HepG2 (cell line): Measurements from ENCODE around the gene ZDHHC24. TPM values are rescaled to one million over a fixed set of nuclear protein-coding genes. Genes with fewer than 3 reads are reported as not detected.

Source experiments
- HNRNPLL ChIP-seq: fragments of 200-400 bp; formaldehyde crosslinking; IDR thresholded peaks from 2 replicates; pipeline ENCODE4 v1.6.1; 2017; ENCODE audit warnings: mild to moderate bottlenecking, low read depth, low read length; ENCODE audit not compliant: poor library complexity, severe bottlenecking
- HOXD1 ChIP-seq: sonication (generic); formaldehyde crosslinking; IDR thresholded peaks from 2 replicates; pipeline ENCODE4 v1.5.0; 2020; ENCODE audit warnings: missing genetic modification reagents
- IKZF1 ChIP-seq: fragments of 450-650 bp; IDR thresholded peaks from 2 replicates; pipeline ENCODE4 v1.7.1; 2016
- PAXIP1 ChIP-seq: sonication (generic); formaldehyde crosslinking; conservative IDR thresholded peaks from 2 replicates; pipeline ENCODE4 v1.4.0; 2020; ENCODE audit warnings: mild to moderate bottlenecking, missing genetic modification reagents, moderate library complexity
- RFX1 ChIP-seq: fragments of 450-650 bp; IDR thresholded peaks from 2 replicates; pipeline ENCODE4 v1.6.1; 2017
- RFX3 ChIP-seq: IDR thresholded peaks from 2 replicates; pipeline ENCODE4 v1.6.1; 2016; ENCODE audit warnings: missing biosample characterization, missing genetic modification reagents
- RNF219 ChIP-seq: sonication (generic); formaldehyde crosslinking; IDR thresholded peaks from 2 replicates; pipeline ENCODE4 v1.5.0; 2020; ENCODE audit warnings: mild to moderate bottlenecking, missing genetic modification reagents
- XRCC5 ChIP-seq: fragments of 200-400 bp; formaldehyde crosslinking; optimal IDR thresholded peaks from 2 replicates; pipeline ENCODE3; 2017; ENCODE audit warnings: mild to moderate bottlenecking, low read length
- ZFP37 ChIP-seq: sonication (generic); formaldehyde crosslinking; IDR thresholded peaks from 2 replicates; pipeline ENCODE4 v1.4.0; 2020; ENCODE audit warnings: missing genetic modification reagents, borderline replicate concordance
- ZFP62 ChIP-seq: sonication (generic); formaldehyde crosslinking; IDR thresholded peaks from 2 replicates; pipeline ENCODE4 v1.4.0; 2020; ENCODE audit warnings: missing genetic modification reagents
- ZNF296 ChIP-seq: sonication (generic); formaldehyde crosslinking; conservative IDR thresholded peaks from 2 replicates; pipeline ENCODE4 v1.5.0; 2020; ENCODE audit warnings: mild to moderate bottlenecking, missing genetic modification reagents
- ZNF546 ChIP-seq: sonication (generic); formaldehyde crosslinking; conservative IDR thresholded peaks from 2 replicates; pipeline ENCODE4 v1.8.1; 2023; ENCODE audit warnings: mild to moderate bottlenecking, missing genetic modification reagents
- ZNF605 ChIP-seq: sonication (generic); formaldehyde crosslinking; IDR thresholded peaks from 2 replicates; pipeline ENCODE4 v1.8.0; 2022; ENCODE audit warnings: mild to moderate bottlenecking, missing genetic modification reagents
- ZNF660 ChIP-seq: sonication (generic); formaldehyde crosslinking; IDR thresholded peaks from 2 replicates; pipeline ENCODE4 v1.5.1; 2020; ENCODE audit warnings: mild to moderate bottlenecking, low read depth, missing genetic modification reagents, borderline replicate concordance
- ZNF672 ChIP-seq: sonication (generic); formaldehyde crosslinking; IDR thresholded peaks from 2 replicates; pipeline ENCODE4 v1.8.1; 2022; ENCODE audit warnings: missing genetic modification reagents
- ZNF883 ChIP-seq: sonication (generic); formaldehyde crosslinking; IDR thresholded peaks from 2 replicates; pipeline ENCODE4 v1.5.1; 2020; ENCODE audit warnings: mild to moderate bottlenecking, missing genetic modification reagents; ENCODE audit errors: not compliant biosample characterization
- polyA plus RNA-seq, 8 experiments: library from polyadenylated mRNA; depleted of rRNA in 3 of 8; stranded (reverse) in 7 of 8; unstranded in 1 of 8; fragments of >200 nt; fragmentation: Illumina TruSeq in 4 of 8; extraction: Trizol in 4 of 8; gene quantifications; 2 replicates each; pipeline versions ENCODE4 v1.2.1 to v1.2.3, GENCODE V29; 2011 to 2016; ENCODE audit warnings: low read depth in 4 of 8, missing spikeins in 1 of 8, mixed read lengths in 1 of 8; ENCODE audit not compliant: insufficient read depth in 1 of 8
- total RNA-seq, 5 experiments: library from RNA; depleted of rRNA; stranded (reverse); fragments of >200 nt; fragmentation: Illumina TruSeq; extraction: Trizol; gene quantifications; 2 replicates each; pipeline ENCODE4 v1.2.3, GENCODE V29; 2016; ENCODE audit warnings: low read depth in 1 of 5
- TF ChIP-seq, protein P1 (sequence below): sonication (generic); formaldehyde crosslinking; IDR thresholded peaks from 2 replicates; pipeline ENCODE4 v1.5.0; 2020; ENCODE audit warnings: missing genetic modification reagents, mild to moderate bottlenecking, borderline replicate concordance
- TF ChIP-seq, protein P2 (sequence below): sonication (generic); formaldehyde crosslinking; IDR thresholded peaks from 2 replicates; pipeline ENCODE4 v1.4.0; 2020; ENCODE audit warnings: missing genetic modification reagents; ENCODE audit errors: not compliant biosample characterization
- TF ChIP-seq, protein P3 (sequence below): sonication (generic); formaldehyde crosslinking; IDR thresholded peaks from 2 replicates; pipeline ENCODE4 v1.9.0; 2021; ENCODE audit warnings: missing genetic modification reagents, borderline replicate concordance

The ZDHHC24 gene
- total and polyA plus RNA-seq, 2 of the 13 experiments (the other 11 are each of a cell fraction or from before 2014, with no cell fraction given): 4.3 TPM

DNA sequence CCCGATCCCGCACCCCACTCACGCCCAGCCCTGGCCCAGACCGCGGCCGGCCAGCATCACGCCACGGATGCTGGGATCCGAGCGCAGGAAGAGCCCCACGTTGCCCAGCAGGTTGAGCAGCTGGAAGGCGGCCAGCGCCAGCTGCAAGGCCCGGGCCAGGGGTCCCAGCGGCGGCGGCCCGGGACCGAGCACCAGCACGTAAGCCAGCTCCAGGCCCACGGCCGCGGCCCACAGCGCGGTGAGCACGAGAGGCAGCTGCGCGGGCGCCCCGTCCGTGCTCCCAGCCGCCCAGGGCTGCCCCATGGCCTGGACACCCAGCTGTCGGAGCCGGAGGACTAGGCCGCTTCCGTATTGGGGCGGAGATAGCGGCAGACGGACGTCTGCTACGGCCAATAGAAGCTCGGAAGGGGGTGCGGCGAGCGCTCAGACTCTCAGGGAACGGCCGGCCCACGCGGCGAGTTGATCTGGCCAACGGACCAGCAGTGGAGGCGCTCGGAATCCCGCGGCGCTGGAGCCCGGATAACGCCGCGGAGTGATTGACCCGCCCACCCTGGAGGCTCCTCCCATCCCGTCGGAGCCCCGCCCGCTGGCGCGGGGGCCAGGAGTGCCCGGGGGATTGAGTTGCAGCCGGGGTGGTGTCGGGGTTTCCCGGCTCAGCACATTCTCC is at the start of gene ZDHHC24 (continued):
- peak; percentile 25; the same call in 1 of the 2 replicates for TF ChIP-seq PAXIP1
- TF ChIP-seq ZFP37: no peak
- TF ChIP-seq, protein P1, sequence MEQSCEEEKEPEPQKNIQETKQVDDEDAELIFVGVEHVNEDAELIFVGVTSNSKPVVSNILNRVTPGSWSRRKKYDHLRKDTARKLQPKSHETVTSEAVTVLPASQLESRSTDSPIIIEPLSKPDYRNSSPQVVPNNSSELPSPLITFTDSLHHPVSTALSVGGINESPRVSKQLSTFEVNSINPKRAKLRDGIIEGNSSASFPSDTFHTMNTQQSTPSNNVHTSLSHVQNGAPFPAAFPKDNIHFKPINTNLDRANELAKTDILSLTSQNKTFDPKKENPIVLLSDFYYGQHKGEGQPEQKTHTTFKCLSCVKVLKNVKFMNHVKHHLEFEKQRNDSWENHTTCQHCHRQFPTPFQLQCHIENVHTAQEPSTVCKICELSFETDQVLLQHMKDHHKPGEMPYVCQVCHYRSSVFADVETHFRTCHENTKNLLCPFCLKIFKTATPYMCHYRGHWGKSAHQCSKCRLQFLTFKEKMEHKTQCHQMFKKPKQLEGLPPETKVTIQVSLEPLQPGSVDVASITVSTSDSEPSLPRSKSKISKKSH (CRISPR knock-in tag): no peak
- no peak for TF ChIP-seq IKZF1
- TF ChIP-seq RNF219 (CRISPR knock-in tag): no peak
- no peak for TF ChIP-seq RFX3 (CRISPR knock-in tag)
- TF ChIP-seq XRCC5: no peak
- no peak for TF ChIP-seq ZNF660
- no peak for TF ChIP-seq RFX1
- peak; percentile 65 for TF ChIP-seq ZNF883 (CRISPR knock-in tag)
- peak; percentile 81 for TF ChIP-seq HNRNPLL
- TF ChIP-seq ZNF605: 0 out of 2 replicates have a peak, but pooled peaks have one; percentile 33
- no peak for TF ChIP-seq ZFP62 (CRISPR knock-in tag)
- TF ChIP-seq, protein P2, sequence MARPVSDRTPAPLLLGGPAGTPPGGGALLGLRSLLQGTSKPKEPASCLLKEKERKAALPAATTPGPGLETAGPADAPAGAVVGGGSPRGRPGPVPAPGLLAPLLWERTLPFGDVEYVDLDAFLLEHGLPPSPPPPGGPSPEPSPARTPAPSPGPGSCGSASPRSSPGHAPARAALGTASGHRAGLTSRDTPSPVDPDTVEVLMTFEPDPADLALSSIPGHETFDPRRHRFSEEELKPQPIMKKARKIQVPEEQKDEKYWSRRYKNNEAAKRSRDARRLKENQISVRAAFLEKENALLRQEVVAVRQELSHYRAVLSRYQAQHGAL (CRISPR knock-in tag): no peak
- no peak for TF ChIP-seq ZNF296
- TF ChIP-seq ZNF546 (CRISPR knock-in tag): peak; percentile 57; the same call in 1 of the 2 replicates
- TF ChIP-seq, protein P3, sequence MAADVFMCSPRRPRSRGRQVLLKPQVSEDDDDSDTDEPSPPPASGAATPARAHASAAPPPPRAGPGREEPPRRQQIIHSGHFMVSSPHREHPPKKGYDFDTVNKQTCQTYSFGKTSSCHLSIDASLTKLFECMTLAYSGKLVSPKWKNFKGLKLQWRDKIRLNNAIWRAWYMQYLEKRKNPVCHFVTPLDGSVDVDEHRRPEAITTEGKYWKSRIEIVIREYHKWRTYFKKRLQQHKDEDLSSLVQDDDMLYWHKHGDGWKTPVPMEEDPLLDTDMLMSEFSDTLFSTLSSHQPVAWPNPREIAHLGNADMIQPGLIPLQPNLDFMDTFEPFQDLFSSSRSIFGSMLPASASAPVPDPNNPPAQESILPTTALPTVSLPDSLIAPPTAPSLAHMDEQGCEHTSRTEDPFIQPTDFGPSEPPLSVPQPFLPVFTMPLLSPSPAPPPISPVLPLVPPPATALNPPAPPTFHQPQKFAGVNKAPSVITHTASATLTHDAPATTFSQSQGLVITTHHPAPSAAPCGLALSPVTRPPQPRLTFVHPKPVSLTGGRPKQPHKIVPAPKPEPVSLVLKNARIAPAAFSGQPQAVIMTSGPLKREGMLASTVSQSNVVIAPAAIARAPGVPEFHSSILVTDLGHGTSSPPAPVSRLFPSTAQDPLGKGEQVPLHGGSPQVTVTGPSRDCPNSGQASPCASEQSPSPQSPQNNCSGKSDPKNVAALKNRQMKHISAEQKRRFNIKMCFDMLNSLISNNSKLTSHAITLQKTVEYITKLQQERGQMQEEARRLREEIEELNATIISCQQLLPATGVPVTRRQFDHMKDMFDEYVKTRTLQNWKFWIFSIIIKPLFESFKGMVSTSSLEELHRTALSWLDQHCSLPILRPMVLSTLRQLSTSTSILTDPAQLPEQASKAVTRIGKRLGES: no peak
- TF ChIP-seq ZNF672: no peak
- no peak for TF ChIP-seq HOXD1 (CRISPR knock-in tag)
